B cell (primary cell): ENCODE measurements around the gene SFXN3. TPM values are rescaled to one million over a fixed set of nuclear protein-coding genes. Genes with fewer than 3 reads are reported as not detected.

Experiments
- ATAC-seq: fragments of 200-7000 bp; cut with Tn5 transposase; one replicate; pipeline ENCODE4 v1.10.0; 2021; ENCODE audit warnings: low read depth, mild to moderate bottlenecking, moderate number of reproducible peaks, moderate library complexity
- CTCF ChIA-PET: fragments of 350-600 bp; sonication (Branson Sonifier 250); formaldehyde crosslinking; loops from one replicate; lab custom pipeline; 2021; ENCODE audit warnings: antibody characterized with exemption, inconsistent platforms; lab: Charles Lee
- POLR2A ChIA-PET: fragments of 350-600 bp; sonication (Branson Sonifier 250); formaldehyde crosslinking; loops from one replicate; lab custom pipeline; 2021; ENCODE audit warnings: antibody characterized with exemption; lab: Charles Lee
- DNase-seq: peaks from one replicate; pipeline ENCODE4 v3.0.0; 2013
- H2AFZ ChIP-seq: 2 replicates; pipeline ENCODE4 v1.6.1; 2012; ENCODE audit warnings: mild to moderate bottlenecking, low read depth, low read length; ENCODE audit not compliant: insufficient read depth, poor library complexity, severe bottlenecking
- H3K27ac ChIP-seq, 2 donors: 1 replicate in 1 of 2; 2 replicates in 1 of 2; pipeline ENCODE4 v1.5.1; 2012 to 2013; ENCODE audit warnings: low read length in 2 of 2, mild to moderate bottlenecking in 2 of 2, moderate library complexity in 1 of 2
- H3K27me3 ChIP-seq, 4 experiments: fragments of 200-600 bp in 1 of 4; sonication (generic) in 1 of 4; replicated peaks in 1 of 4; 1 replicate in 2 of 4; 2 replicates in 2 of 4; pipeline versions ENCODE4 v1.6.1 to v1.7.0; 2013 to 2016; ENCODE audit warnings: low read length in 3 of 4, mild to moderate bottlenecking in 2 of 4, mixed read lengths in 1 of 4, moderate library complexity in 1 of 4; ENCODE audit not compliant: insufficient read depth in 4 of 4, control insufficient read depth in 3 of 4; ENCODE audit errors: control extremely low read depth in 1 of 4
- H3K36me3 ChIP-seq, 2 experiments: replicated peaks in 1 of 2; 1 replicate in 1 of 2; 2 replicates in 1 of 2; pipeline versions ENCODE4 v1.6.1 to v1.7.1; 2013; ENCODE audit warnings: low read length in 1 of 2; ENCODE audit not compliant: insufficient read depth in 2 of 2, control insufficient read depth in 1 of 2; ENCODE audit errors: control extremely low read depth in 1 of 2, extremely low read depth in 1 of 2
- H3K4me1 ChIP-seq, 2 donors: fragments of 200-600 bp in 1 of 2; sonication (generic) in 1 of 2; 1 replicate in 1 of 2; 2 replicates in 1 of 2; pipeline versions ENCODE4 v1.5.1 to v1.6.1; 2013 to 2017; ENCODE audit warnings: low read length in 2 of 2; ENCODE audit not compliant: control insufficient read depth in 2 of 2, insufficient read depth in 2 of 2
- H3K4me2 ChIP-seq: replicated peaks from 2 replicates; pipeline ENCODE3; 2012; ENCODE audit warnings: mild to moderate bottlenecking, low read depth, low read length; ENCODE audit not compliant: poor library complexity, severe bottlenecking
- H3K4me3 ChIP-seq, 5 experiments: fragments of 200-600 bp in 1 of 5; sonication (generic) in 1 of 5; 1 replicate in 3 of 5; 2 replicates in 2 of 5; pipeline versions ENCODE4 v1.5.1 to v1.7.0; 2011 to 2016; ENCODE audit warnings: low read length in 4 of 5, mild to moderate bottlenecking in 4 of 5, low read depth in 2 of 5, control low read depth in 1 of 5, moderate library complexity in 1 of 5; ENCODE audit not compliant: insufficient read depth in 1 of 5; ENCODE audit errors: control extremely low read depth in 1 of 5, extremely low read depth in 1 of 5
- H3K79me2 ChIP-seq: fragments of 200-600 bp; sonication (generic); one replicate; pipeline ENCODE4 v1.6.0; 2016; ENCODE audit warnings: low read length; ENCODE audit not compliant: control insufficient read depth, insufficient read depth
- H3K9ac ChIP-seq: fragments of 200-600 bp; sonication (generic); 2 replicates; pipeline ENCODE4 v1.6.1; 2017; ENCODE audit warnings: mild to moderate bottlenecking, low read length, moderate library complexity
- H3K9me3 ChIP-seq, 3 donors: one replicate each; pipeline versions ENCODE4 v1.6.1 to v1.7.1; 2013; ENCODE audit warnings: low read length in 2 of 3; ENCODE audit not compliant: control insufficient read depth in 2 of 3, insufficient read depth in 1 of 3; ENCODE audit errors: control extremely low read depth in 1 of 3
- H4K20me1 ChIP-seq: 2 replicates; pipeline ENCODE4 v1.6.0; 2012; ENCODE audit warnings: mild to moderate bottlenecking, low read length; ENCODE audit not compliant: insufficient read depth, control insufficient read depth, poor library complexity, severe bottlenecking
- H3K27ac Mint-ChIP-seq: one replicate; pipeline ENCODE4 v1.8.0; 2021; ENCODE audit warnings: mixed read lengths
- H3K27me3 Mint-ChIP-seq: one replicate; pipeline ENCODE4 v1.8.0; 2021; ENCODE audit warnings: mixed read lengths
- H3K4me1 Mint-ChIP-seq: one replicate; pipeline ENCODE4 v1.8.0; 2021; ENCODE audit warnings: mixed read lengths
- H3K4me3 Mint-ChIP-seq: one replicate; pipeline ENCODE4 v1.8.0; 2021; ENCODE audit warnings: mixed read lengths
- H3K9me3 Mint-ChIP-seq: one replicate; pipeline ENCODE4 v1.8.0; 2022; ENCODE audit warnings: mixed read lengths; ENCODE audit not compliant: insufficient read depth
- CTCF ChIP-seq: fragments of 200-600 bp; IDR thresholded peaks from one replicate; pipeline ENCODE4 v1.8.0; 2022; ENCODE audit warnings: antibody characterized with exemption, mild to moderate bottlenecking
- EZH2 ChIP-seq: IDR thresholded peaks from 2 replicates; pipeline ENCODE4 v1.6.1; 2012; ENCODE audit warnings: borderline replicate concordance, low read depth, mild to moderate bottlenecking, moderate library complexity, low read length; ENCODE audit not compliant: insufficient read depth, poor library complexity, severe bottlenecking
- WGBS: methylation state at CpG from one replicate; pipeline ENCODE4 v1.1.5; 2013; ENCODE audit warnings: missing lambda C conversion rate; ENCODE audit not compliant: insufficient coverage; 5-methylcytosine and 5-hydroxymethylcytosine counted together
- intact Hi-C: fragments of 100-400 bp; cut with micrococcal nuclease; formaldehyde crosslinking; loops from one replicate; pipeline ENCODE4 v1.10.0; 2022
- polyA plus RNA-seq: library from polyadenylated mRNA; depleted of rRNA; stranded (reverse); fragments of >200 nt; gene quantifications from 2 replicates; pipeline ENCODE4 v1.2.3, GENCODE V29; 2012
- total RNA-seq, 2 donors: library from RNA; stranded (reverse); fragments of 120-200 nt in 1 of 2; gene quantifications; 1 replicate in 1 of 2; 2 replicates in 1 of 2; pipeline versions ENCODE4 v1.2.3 to v1.2.4, GENCODE V29; 2013 to 2022

The SFXN3 gene
- total and polyA plus RNA-seq, 2 donors (not counting 1 experiment from before 2014, with no cell fraction given): 44.2 to 51.7 TPM

- ATAC-seq: no peak
- no peaks in the 10 kb centered on the region for H3K27me3 ChIP-seq
- POLR2A ChIA-PET: no interaction called here
- intact Hi-C loops: no loop called here
- H3K4me2 ChIP-seq: no peak overlapping the region
- CTCF ChIA-PET: interaction anchor here (7.3 to 7.8 kb wide), 2 partner anchors 16 to 28 kb away, joined by 93 to 306 read pairs; partner anchors contain the start of gene KAZALD1
- Mint-ChIP-seq H3K27ac (no peak overlapping the region), H3K4me1 (peaks cover 12% of the 10 kb centered on the region), H3K4me3 (no peak overlapping the region), H3K27me3 (no peaks in the 10 kb centered on the region), H3K9me3 (no peaks in the 10 kb centered on the region)
- WGBS: 86% methylated on average over 6 of the region's 7 CpGs
- no peak overlapping the region for H3K27ac ChIP-seq
- no peak overlapping the region for H2AFZ ChIP-seq
- H3K4me3 ChIP-seq: no peak overlapping the region
- DNase-seq: peak; percentile 7
- peaks cover 4% of the 10 kb centered on the region for H4K20me1 ChIP-seq
- TF ChIP-seq EZH2 (no peak), CTCF (no peak)
- H3K79me2 ChIP-seq: no peaks in the 10 kb centered on the region
- peaks cover 0 to 2% (median 0%) of the 10 kb centered on the region in 3 donors for H3K9me3 ChIP-seq
- peaks cover 0 to 14% of the 10 kb centered on the region in 2 experiments for H3K36me3 ChIP-seq
- H3K9ac ChIP-seq: no peak overlapping the region
- H3K4me1 ChIP-seq: peaks cover 6 to 13% of the 10 kb centered on the region in 2 donors
Measured at GRCh38 chr10:101036726-101037125, 5.7 kb downstream of the SFXN3 start.

GRCh38 chr10:101038484-101038883, 7.5 kb downstream of the SFXN3 start:
- 95% methylated on average over 4 of the region's 5 CpGs for WGBS
- H3K4me2 ChIP-seq: no peak overlapping the region
- DNase-seq (no peak), ATAC-seq (no peak)
- H3K9me3 ChIP-seq: no peaks in the 10 kb centered on the region
- no peaks in the 10 kb centered on the region for H3K79me2 ChIP-seq
- no peaks in the 10 kb centered on the region for H3K27me3 ChIP-seq
- TF ChIP-seq CTCF (no peak), EZH2 (no peak)
- no peak overlapping the region for H3K27ac Mint-ChIP-seq
- H2AFZ ChIP-seq: no peak overlapping the region
- no peaks in the 10 kb centered on the region for H3K27me3 Mint-ChIP-seq
- CTCF ChIA-PET: interaction anchor here (0.8 to 7.8 kb wide), 9 partner anchors 8 to 103 kb away, joined by 3 to 306 read pairs (median 9); partner anchors contain the start of genes KAZALD1, PDZD7 and SFXN3
- H3K4me3 ChIP-seq: no peak overlapping the region
- H3K9me3 Mint-ChIP-seq: no peaks in the 10 kb centered on the region
- no peaks in the 10 kb centered on the region for H4K20me1 ChIP-seq
- POLR2A ChIA-PET: interaction anchor here (0.6 kb wide), 1 partner anchor 85 kb away, joined by 8 read pairs; no protein-coding TSS in a partner anchor
- H3K36me3 ChIP-seq: peaks cover 0 to 14% of the 10 kb centered on the region in 2 experiments
- no peak overlapping the region for H3K9ac ChIP-seq
- H3K4me3 Mint-ChIP-seq: no peak overlapping the region
- H3K4me1 ChIP-seq: peaks cover 6 to 14% of the 10 kb centered on the region in 2 donors
- intact Hi-C loops: no loop called here
- no peak overlapping the region for H3K27ac ChIP-seq
- peaks cover 16% of the 10 kb centered on the region for H3K4me1 Mint-ChIP-seq
